Measurements from ENCODE around the gene ZNF215. TPM values are rescaled to one million over a fixed set of nuclear protein-coding genes. Genes with fewer than 3 reads are reported as not detected.
"Not testable (repeated sequence)": the region's sequence is repeated elsewhere in the genome, so short reads cannot be mapped to it uniquely, and the experiment has no call there.

ZNF215 gene
- total RNA-seq, 2 experiments from 2014 or later = 59.8 to 61.0 TPM

DNA sequence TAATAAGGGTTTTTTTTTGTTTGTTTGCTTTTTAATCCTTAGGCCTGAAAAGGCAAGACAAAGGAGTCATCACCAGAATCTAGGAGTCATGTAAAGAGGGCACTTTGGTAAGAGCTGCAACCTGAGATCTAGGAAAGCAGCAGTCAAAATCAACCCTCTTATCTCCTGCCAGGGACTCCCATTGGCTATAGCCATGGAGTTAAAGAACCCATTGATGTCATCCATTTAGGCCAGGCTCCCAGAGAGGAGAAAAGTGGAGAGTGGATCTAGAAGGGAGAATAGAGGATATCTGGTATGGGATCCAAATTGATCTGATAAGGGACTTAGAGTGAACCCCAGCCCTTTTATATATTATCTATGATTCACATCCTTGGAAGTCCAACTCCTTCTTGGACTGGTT, 35.9 kb downstream of the ZNF215 start:
- Histone ChIP-seq H3K4me3 (ENCODE audit: low read depth, low read length, poor library complexity, severe bottlenecking) (no peak overlapping the region), H3K9me3 (ENCODE audit: low read length) (no peaks in the 10 kb centered on the region; the same call in 1 of the 2 replicates), H3K79me2 (ENCODE audit: insufficient read depth, low read depth, low read length) (peaks cover 45% of the 10 kb centered on the region; the same call in 1 of the 2 replicates), H3K36me3 (ENCODE audit: insufficient read depth, low read length) (peaks cover 98% of the 10 kb centered on the region), H4K20me1 (ENCODE audit: insufficient read depth, low read length) (0 out of 2 replicates have a peak, but pooled peaks cover 1% of the 10 kb centered on the region), H3K27ac (ENCODE audit: low read depth, low read length, poor library complexity, severe bottlenecking) (no peak overlapping the region), H3K4me1 (ENCODE audit: insufficient read depth, low read length, poor library complexity, severe bottlenecking) (no peaks in the 10 kb centered on the region), H3K9me2 (ENCODE audit: insufficient read depth, low read length) (no peaks in the 10 kb centered on the region), H2AFZ (ENCODE audit: low read length) (no peak overlapping the region), H3K4me2 (ENCODE audit: low read length) (no peak overlapping the region)
- BruUV-seq (replicated peaks) = no TSS peak
- intact Hi-C loops (cut with micrococcal nuclease; ENCODE audit: unreplicated experiment) = no loop called here
- TF ChIP-seq, protein P1, sequence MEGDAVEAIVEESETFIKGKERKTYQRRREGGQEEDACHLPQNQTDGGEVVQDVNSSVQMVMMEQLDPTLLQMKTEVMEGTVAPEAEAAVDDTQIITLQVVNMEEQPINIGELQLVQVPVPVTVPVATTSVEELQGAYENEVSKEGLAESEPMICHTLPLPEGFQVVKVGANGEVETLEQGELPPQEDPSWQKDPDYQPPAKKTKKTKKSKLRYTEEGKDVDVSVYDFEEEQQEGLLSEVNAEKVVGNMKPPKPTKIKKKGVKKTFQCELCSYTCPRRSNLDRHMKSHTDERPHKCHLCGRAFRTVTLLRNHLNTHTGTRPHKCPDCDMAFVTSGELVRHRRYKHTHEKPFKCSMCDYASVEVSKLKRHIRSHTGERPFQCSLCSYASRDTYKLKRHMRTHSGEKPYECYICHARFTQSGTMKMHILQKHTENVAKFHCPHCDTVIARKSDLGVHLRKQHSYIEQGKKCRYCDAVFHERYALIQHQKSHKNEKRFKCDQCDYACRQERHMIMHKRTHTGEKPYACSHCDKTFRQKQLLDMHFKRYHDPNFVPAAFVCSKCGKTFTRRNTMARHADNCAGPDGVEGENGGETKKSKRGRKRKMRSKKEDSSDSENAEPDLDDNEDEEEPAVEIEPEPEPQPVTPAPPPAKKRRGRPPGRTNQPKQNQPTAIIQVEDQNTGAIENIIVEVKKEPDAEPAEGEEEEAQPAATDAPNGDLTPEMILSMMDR (conservative IDR thresholded peaks at IDR 0.05; ENCODE audit: low read length) = no peak
- TF ChIP-seq EZH2phosphoT487 (IDR thresholded peaks at IDR 0.05; ENCODE audit: borderline replicate concordance, low read depth, low read length) = no peak
- POLR2A ChIA-PET = no interaction called here
- no peak for DNase-seq (ENCODE audit: low spot score)
- CTCF ChIA-PET (ENCODE audit: unreplicated experiment) = no interaction called here

DNA sequence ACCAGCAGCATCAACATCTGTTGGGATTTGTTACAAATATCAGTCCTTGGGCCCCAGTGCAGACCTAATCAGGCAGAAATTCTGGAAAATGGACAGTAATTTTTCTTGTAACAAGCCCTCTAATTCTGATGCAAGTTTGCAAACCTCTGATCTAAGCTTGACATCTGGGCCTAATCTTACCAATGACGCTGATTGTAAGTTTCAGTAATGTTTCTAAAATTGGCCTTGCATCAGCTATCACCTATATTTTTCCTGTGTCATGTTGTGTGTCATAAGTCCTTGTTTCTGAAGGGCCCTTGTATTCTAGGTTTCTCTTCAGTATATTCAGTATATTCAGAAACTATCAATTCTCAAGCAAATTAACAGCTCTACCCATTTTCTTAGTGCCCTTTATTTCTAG, 36.4 kb downstream of the ZNF215 start:
- peaks cover 98% of the 10 kb centered on the region for H3K36me3 ChIP-seq (ENCODE audit: insufficient read depth, low read length)
- H3K4me1 ChIP-seq (ENCODE audit: insufficient read depth, low read length, poor library complexity, severe bottlenecking) = no peaks in the 10 kb centered on the region
- no peak for DNase-seq (ENCODE audit: low spot score)
- no peaks in the 10 kb centered on the region; the same call in 1 of the 2 replicates for H3K9me3 ChIP-seq (ENCODE audit: low read length)
- ChIA-PET CTCF (ENCODE audit: unreplicated experiment) (no interaction called here), POLR2A (no interaction called here)
- no peak overlapping the region for H3K4me2 ChIP-seq (ENCODE audit: low read length)
- BruUV-seq (replicated peaks) = no TSS peak
- no peaks in the 10 kb centered on the region for H3K9me2 ChIP-seq (ENCODE audit: insufficient read depth, low read length)
- H2AFZ ChIP-seq (ENCODE audit: low read length) = no peak overlapping the region
- H3K4me3 ChIP-seq (ENCODE audit: low read depth, low read length, poor library complexity, severe bottlenecking) = no peak overlapping the region
- peaks cover 44% of the 10 kb centered on the region; the same call in 1 of the 2 replicates for H3K79me2 ChIP-seq (ENCODE audit: insufficient read depth, low read depth, low read length)
- intact Hi-C loops (cut with micrococcal nuclease; ENCODE audit: unreplicated experiment) = no loop called here
- H3K27ac ChIP-seq (ENCODE audit: low read depth, low read length, poor library complexity, severe bottlenecking) = no peak overlapping the region
- no peaks in the 10 kb centered on the region for H4K20me1 ChIP-seq (ENCODE audit: insufficient read depth, low read length)
- TF ChIP-seq, protein P1 (conservative IDR thresholded peaks at IDR 0.05; ENCODE audit: low read length) = no peak
- TF ChIP-seq EZH2phosphoT487 (IDR thresholded peaks at IDR 0.05; ENCODE audit: borderline replicate concordance, low read depth, low read length) = no peak

GRCh38 chr11:6968816-6969215, 42.6 kb downstream of the ZNF215 start:
- TF ChIP-seq, protein P1 (conservative IDR thresholded peaks at IDR 0.05; ENCODE audit: low read length) = no peak
- no peak for TF ChIP-seq EZH2phosphoT487 (IDR thresholded peaks at IDR 0.05; ENCODE audit: borderline replicate concordance, low read depth, low read length)

GRCh38 chr11:6969854-6970253, 43.6 kb downstream of the ZNF215 start:
- H2AFZ ChIP-seq (ENCODE audit: low read length); intact Hi-C loops (cut with micrococcal nuclease; ENCODE audit: unreplicated experiment); CTCF ChIA-PET (ENCODE audit: unreplicated experiment); BruUV-seq (replicated peaks); H3K27ac ChIP-seq (ENCODE audit: low read depth, low read length, poor library complexity, severe bottlenecking); H4K20me1 ChIP-seq (ENCODE audit: insufficient read depth, low read length); H3K9me3 ChIP-seq (ENCODE audit: low read length); H3K4me1 ChIP-seq (ENCODE audit: insufficient read depth, low read length, poor library complexity, severe bottlenecking); H3K9me2 ChIP-seq (ENCODE audit: insufficient read depth, low read length); DNase-seq (ENCODE audit: low spot score); H3K4me3 ChIP-seq (ENCODE audit: low read depth, low read length, poor library complexity, severe bottlenecking); H3K4me2 ChIP-seq (ENCODE audit: low read length): not testable (repeated sequence)
- Histone ChIP-seq H3K36me3 (ENCODE audit: insufficient read depth, low read length) (peaks cover 78% of the 10 kb centered on the region), H3K79me2 (ENCODE audit: insufficient read depth, low read depth, low read length) (peaks cover 22% of the 10 kb centered on the region; the same call in 1 of the 2 replicates)
- POLR2A ChIA-PET = interaction anchor here (1.0 to 1.4 kb wide), 6 partner anchors 10 to 37 kb away, joined by 3 to 8 read pairs (median 4); no protein-coding TSS in a partner anchor

More at GRCh38 chr11:6968816-6969215, 42.6 kb downstream of the ZNF215 start:
- POLR2A ChIA-PET = interaction anchor here (0.6 to 1.4 kb wide), 9 partner anchors 9 to 336 kb away, joined by 3 to 8 read pairs (median 4); no protein-coding TSS in a partner anchor
- no peaks in the 10 kb centered on the region for H4K20me1 ChIP-seq (ENCODE audit: insufficient read depth, low read length)
- intact Hi-C loops (cut with micrococcal nuclease; ENCODE audit: unreplicated experiment) = no loop called here
- CTCF ChIA-PET (ENCODE audit: unreplicated experiment) = no interaction called here
- no peak overlapping the region for H3K4me3 ChIP-seq (ENCODE audit: low read depth, low read length, poor library complexity, severe bottlenecking)
- no peak overlapping the region for H2AFZ ChIP-seq (ENCODE audit: low read length)
- peaks cover 5% of the 10 kb centered on the region; the same call in 1 of the 2 replicates for H3K9me3 ChIP-seq (ENCODE audit: low read length)
- H3K4me1 ChIP-seq (ENCODE audit: insufficient read depth, low read length, poor library complexity, severe bottlenecking) = no peaks in the 10 kb centered on the region
- BruUV-seq (replicated peaks) = no TSS peak
- peaks cover 32% of the 10 kb centered on the region; the same call in 1 of the 2 replicates for H3K79me2 ChIP-seq (ENCODE audit: insufficient read depth, low read depth, low read length)
- H3K9me2 ChIP-seq (ENCODE audit: insufficient read depth, low read length) = no peaks in the 10 kb centered on the region
- H3K36me3 ChIP-seq (ENCODE audit: insufficient read depth, low read length) = peaks cover 89% of the 10 kb centered on the region
- H3K27ac ChIP-seq (ENCODE audit: low read depth, low read length, poor library complexity, severe bottlenecking) = no peak overlapping the region
- no peak overlapping the region for H3K4me2 ChIP-seq (ENCODE audit: low read length)
- DNase-seq (ENCODE audit: low spot score) = no peak

Data from OCI-LY7 (cell line).